PC-9 (cell line): ENCODE data around the gene MCCC2. TPM values are rescaled to one million over a fixed set of nuclear protein-coding genes. Genes with fewer than 3 reads are reported as not detected.
"Not testable (repeated sequence)": the region's sequence is repeated elsewhere in the genome, so short reads cannot be mapped to it uniquely, and the experiment has no call there.

Source experiments
- BruUV-seq: library from RNA; stranded (reverse); fragments of 400-500 nt; replicated peaks from 2 replicates; lab custom pipeline; 2021; lab: Mats Ljungman, UMichigan
- CTCF ChIA-PET: fragments of 300-600 bp; sonication (Branson Sonifier 250); formaldehyde crosslinking; loops from one replicate; lab custom pipeline; 2022; ENCODE audit warnings: antibody characterized with exemption; lab: Charles Lee
- POLR2A ChIA-PET: fragments of 300-600 bp; sonication (Branson Sonifier 250); formaldehyde crosslinking; loops from one replicate; lab custom pipeline; 2022; ENCODE audit warnings: antibody characterized with exemption; ENCODE audit not compliant: unreplicated experiment; lab: Charles Lee
- DNase-seq, 2 experiments: peaks; one replicate each; pipeline versions ENCODE4 v3.0.0 to v3.0.0-alpha.2; 2015 to 2022; ENCODE audit warnings: mixed read lengths in 1 of 2
- H2AFZ ChIP-seq: fragments of 200-600 bp; sonication (generic); 2 replicates; pipeline ENCODE4 v1.8.1; 2017; ENCODE audit warnings: antibody characterized with exemption
- H3F3A ChIP-seq: fragments of 200-600 bp; sonication (generic); 2 replicates; pipeline ENCODE4 v1.8.1; 2017; ENCODE audit warnings: antibody characterized with exemption, mild to moderate bottlenecking, low read depth; ENCODE audit not compliant: insufficient read depth
- H3K27ac ChIP-seq: fragments of 200-600 bp; sonication (generic); 2 replicates; pipeline ENCODE4 v1.6.1; 2016; ENCODE audit warnings: mixed run types
- H3K27me3 ChIP-seq: fragments of 200-600 bp; sonication (generic); 2 replicates; pipeline ENCODE4 v1.6.1; 2016; ENCODE audit warnings: low read depth, mixed run types; ENCODE audit not compliant: insufficient read depth
- H3K36me3 ChIP-seq: fragments of 200-600 bp; sonication (generic); 2 replicates; pipeline ENCODE4 v1.6.1; 2016; ENCODE audit warnings: low read depth, mixed run types
- H3K4me1 ChIP-seq: fragments of 200-600 bp; sonication (generic); replicated peaks from 2 replicates; pipeline ENCODE4 v1.6.1; 2016; ENCODE audit warnings: mixed run types; ENCODE audit not compliant: insufficient read depth
- H3K4me2 ChIP-seq: fragments of 200-600 bp; sonication (generic); 2 replicates; pipeline ENCODE4 v1.6.1; 2017; ENCODE audit warnings: mixed run types
- H3K4me3 ChIP-seq: fragments of 200-600 bp; sonication (generic); 2 replicates; pipeline ENCODE4 v1.6.1; 2016; ENCODE audit warnings: mixed run types
- H3K79me2 ChIP-seq: fragments of 200-600 bp; sonication (generic); 2 replicates; pipeline ENCODE4 v1.6.1; 2017; ENCODE audit warnings: low read depth, mixed run types
- H3K9me2 ChIP-seq: fragments of 200-600 bp; sonication (generic); 2 replicates; pipeline ENCODE4 v1.8.1; 2017; ENCODE audit warnings: mild to moderate bottlenecking; ENCODE audit not compliant: insufficient read depth
- H3K9me3 ChIP-seq: fragments of 200-600 bp; sonication (generic); 2 replicates; pipeline ENCODE4 v1.8.1; 2016; ENCODE audit warnings: low read depth; ENCODE audit not compliant: insufficient read depth
- H4K20me1 ChIP-seq: fragments of 200-600 bp; sonication (generic); 2 replicates; pipeline ENCODE4 v1.8.1; 2017; ENCODE audit not compliant: insufficient read depth
- EZH2 ChIP-seq: fragments of 200-600 bp; sonication (generic); IDR thresholded peaks from 2 replicates; pipeline ENCODE4 v1.8.0; 2017; ENCODE audit warnings: antibody characterized with exemption, low read depth
- intact Hi-C: fragments of 100-400 bp; cut with micrococcal nuclease; formaldehyde crosslinking; loops from one replicate; pipeline ENCODE4 v1.10.0; 2022; ENCODE audit not compliant: unreplicated experiment
- total RNA-seq: library from RNA; stranded (reverse); gene quantifications from 2 replicates; pipeline ENCODE4 v1.2.3, GENCODE V29; 2021
- TF ChIP-seq, protein P1 (sequence below): fragments of 200-600 bp; sonication (generic); conservative IDR thresholded peaks from 2 replicates; pipeline ENCODE4 v1.6.1; 2017; ENCODE audit warnings: mixed run types, antibody characterized with exemption, mild to moderate bottlenecking, moderate library complexity

MCCC2 gene
- total RNA-seq, 1 experiment from 2014 or later, result 87.0 TPM

DNA sequence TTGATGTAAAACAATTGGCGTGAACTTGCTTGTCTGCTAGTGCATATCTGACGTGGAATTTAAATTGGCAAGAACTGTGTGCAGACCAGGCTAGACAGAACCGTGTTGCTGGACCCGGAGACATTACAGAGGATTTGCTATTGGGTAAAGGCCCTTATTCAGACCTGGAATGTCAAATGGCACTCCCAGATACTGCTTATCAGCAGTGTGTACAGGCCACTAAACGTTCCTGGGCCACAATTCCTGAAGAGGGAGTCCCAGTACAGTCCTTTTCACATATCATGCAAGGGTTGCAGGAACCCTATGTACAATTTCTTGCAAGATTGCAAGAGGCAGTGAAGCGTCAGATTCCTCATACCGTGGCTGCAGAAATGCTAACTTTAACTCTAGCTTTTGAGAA, 13.5 kb upstream of the MCCC2 start:
- H3K4me1 ChIP-seq, result peaks cover 14% of the 10 kb centered on the region
- no peaks in the 10 kb centered on the region for H4K20me1 ChIP-seq
- no peaks in the 10 kb centered on the region for H3K79me2 ChIP-seq
- H2AFZ ChIP-seq, result no peak overlapping the region
- no peak for DNase-seq
- H3K9me3 ChIP-seq, result no peaks in the 10 kb centered on the region; the same call in 1 of the 2 replicates
- intact Hi-C loops, result no loop called here
- no peaks in the 10 kb centered on the region for H3K36me3 ChIP-seq
- 0 out of 2 replicates have a peak, but pooled peaks cover 4% of the 10 kb centered on the region for H3F3A ChIP-seq
- no peak overlapping the region for H3K27ac ChIP-seq
- no peak overlapping the region for H3K4me2 ChIP-seq
- TF ChIP-seq EZH2, result no peak
- TF ChIP-seq, protein P1, sequence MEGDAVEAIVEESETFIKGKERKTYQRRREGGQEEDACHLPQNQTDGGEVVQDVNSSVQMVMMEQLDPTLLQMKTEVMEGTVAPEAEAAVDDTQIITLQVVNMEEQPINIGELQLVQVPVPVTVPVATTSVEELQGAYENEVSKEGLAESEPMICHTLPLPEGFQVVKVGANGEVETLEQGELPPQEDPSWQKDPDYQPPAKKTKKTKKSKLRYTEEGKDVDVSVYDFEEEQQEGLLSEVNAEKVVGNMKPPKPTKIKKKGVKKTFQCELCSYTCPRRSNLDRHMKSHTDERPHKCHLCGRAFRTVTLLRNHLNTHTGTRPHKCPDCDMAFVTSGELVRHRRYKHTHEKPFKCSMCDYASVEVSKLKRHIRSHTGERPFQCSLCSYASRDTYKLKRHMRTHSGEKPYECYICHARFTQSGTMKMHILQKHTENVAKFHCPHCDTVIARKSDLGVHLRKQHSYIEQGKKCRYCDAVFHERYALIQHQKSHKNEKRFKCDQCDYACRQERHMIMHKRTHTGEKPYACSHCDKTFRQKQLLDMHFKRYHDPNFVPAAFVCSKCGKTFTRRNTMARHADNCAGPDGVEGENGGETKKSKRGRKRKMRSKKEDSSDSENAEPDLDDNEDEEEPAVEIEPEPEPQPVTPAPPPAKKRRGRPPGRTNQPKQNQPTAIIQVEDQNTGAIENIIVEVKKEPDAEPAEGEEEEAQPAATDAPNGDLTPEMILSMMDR, result no peak
- no peak overlapping the region for H3K4me3 ChIP-seq
- no peaks in the 10 kb centered on the region for H3K9me2 ChIP-seq
- CTCF ChIA-PET, result no interaction called here
- no peaks in the 10 kb centered on the region for H3K27me3 ChIP-seq
- no TSS peak for BruUV-seq
- POLR2A ChIA-PET, result no interaction called here

DNA sequence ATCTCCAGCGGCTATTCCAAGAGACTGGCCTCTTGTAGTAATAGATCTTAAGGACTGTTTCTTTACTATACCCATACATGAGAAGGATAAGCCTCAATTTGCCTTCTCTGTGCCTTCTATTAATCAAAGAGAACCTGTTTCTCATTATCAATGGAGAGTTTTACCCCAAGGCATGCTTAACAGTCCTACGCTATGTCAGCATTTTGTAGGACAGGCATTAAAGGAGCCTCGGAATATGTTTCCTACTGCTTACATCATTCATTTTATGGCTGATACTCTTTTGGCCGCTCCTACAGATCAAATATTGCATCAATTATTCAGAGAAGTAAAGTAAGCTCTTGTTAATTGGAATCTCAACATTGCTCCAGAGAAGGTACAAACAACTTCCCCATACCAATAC, 11.6 kb upstream of the MCCC2 start:
- intact Hi-C loops, DNase-seq, BruUV-seq, H4K20me1 ChIP-seq, H3K4me3 ChIP-seq, H3K27me3 ChIP-seq, H3K9me3 ChIP-seq, H3K9me2 ChIP-seq, H2AFZ ChIP-seq, H3K4me2 ChIP-seq, H3K27ac ChIP-seq, H3K79me2 ChIP-seq, CTCF ChIA-PET, H3F3A ChIP-seq, H3K36me3 ChIP-seq: not testable (repeated sequence)
- POLR2A ChIA-PET, result interaction anchor here (0.5 kb wide), 1 partner anchor 896 kb away, joined by 3 read pairs; no protein-coding TSS in a partner anchor
- peaks cover 14% of the 10 kb centered on the region for H3K4me1 ChIP-seq

DNA sequence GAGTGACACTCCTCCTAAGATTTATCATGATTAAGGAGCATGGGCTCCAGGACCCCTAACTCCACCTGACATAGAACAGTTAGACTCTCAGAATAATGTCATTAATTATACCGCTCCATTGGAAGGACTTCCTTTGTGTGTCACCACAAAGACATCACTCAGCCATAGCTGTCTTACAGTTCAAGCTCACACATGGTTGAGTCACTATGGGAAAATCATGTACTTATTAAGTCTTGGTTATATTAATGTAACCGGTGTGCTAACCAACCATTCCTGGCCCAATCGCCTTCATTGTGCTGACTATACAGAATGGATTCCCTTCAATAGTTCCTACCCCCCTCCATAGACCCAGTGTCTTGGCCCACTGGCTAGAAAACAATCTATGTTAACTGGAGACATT, 10.9 kb upstream of the MCCC2 start:
- Histone ChIP-seq H3K79me2 (no peaks in the 10 kb centered on the region), H3K4me3 (no peak overlapping the region), H3F3A (0 out of 2 replicates have a peak, but pooled peaks cover 4% of the 10 kb centered on the region), H3K9me3 (no peaks in the 10 kb centered on the region; the same call in 1 of the 2 replicates), H2AFZ (no peak overlapping the region), H3K4me1 (peaks cover 14% of the 10 kb centered on the region), H3K27me3 (no peaks in the 10 kb centered on the region), H3K4me2 (no peak overlapping the region), H3K36me3 (no peaks in the 10 kb centered on the region), H3K27ac (no peak overlapping the region), H4K20me1 (no peaks in the 10 kb centered on the region), H3K9me2 (no peaks in the 10 kb centered on the region)
- ChIA-PET POLR2A (no interaction called here), CTCF (no interaction called here)
- TF ChIP-seq EZH2, result no peak
- TF ChIP-seq, protein P1, result no peak
- DNase-seq, result no peak
- intact Hi-C loops, result no loop called here
- BruUV-seq, result no TSS peak

DNA sequence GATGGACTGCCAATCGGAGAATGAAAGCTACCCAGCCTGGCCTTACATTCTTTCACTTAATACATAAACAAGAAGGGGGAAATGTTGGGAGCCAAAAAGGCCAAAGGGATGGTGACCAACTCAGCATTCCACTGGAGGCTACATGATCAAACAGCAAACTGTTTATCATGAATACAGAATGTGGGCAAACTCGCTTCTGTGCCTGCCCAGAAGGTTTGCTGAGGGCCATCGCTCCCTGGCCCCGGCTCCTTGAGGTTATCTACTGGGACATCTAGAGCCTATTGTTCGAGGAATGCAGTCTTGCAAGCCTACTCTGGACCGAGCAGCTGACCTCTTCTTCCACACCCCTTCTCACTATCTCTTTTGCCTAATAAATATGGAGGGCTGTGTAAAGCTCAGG, 9.3 kb upstream of the MCCC2 start:
- H3K4me3 ChIP-seq, intact Hi-C loops, H3K4me2 ChIP-seq, H4K20me1 ChIP-seq, H3K9me2 ChIP-seq, CTCF ChIA-PET, H3K27me3 ChIP-seq, H2AFZ ChIP-seq, H3F3A ChIP-seq, H3K36me3 ChIP-seq, H3K79me2 ChIP-seq, H3K27ac ChIP-seq, BruUV-seq, H3K9me3 ChIP-seq: not testable (repeated sequence)
- POLR2A ChIA-PET, result interaction anchor here (0.8 kb wide), 1 partner anchor 9 kb away, joined by 3 read pairs; the partner anchor contains the start of gene MCCC2
- peak; percentile 41 to 72 for DNase-seq
- peaks cover 14% of the 10 kb centered on the region for H3K4me1 ChIP-seq
